ENCODE measurements around the gene MACROD2. TPM values are rescaled to one million over a fixed set of nuclear protein-coding genes. Genes with fewer than 3 reads are reported as not detected.

MACROD2 gene
- total and polyA plus RNA-seq, 2 experiments from 2014 or later, result 2.8 to 4.3 TPM

DNA sequence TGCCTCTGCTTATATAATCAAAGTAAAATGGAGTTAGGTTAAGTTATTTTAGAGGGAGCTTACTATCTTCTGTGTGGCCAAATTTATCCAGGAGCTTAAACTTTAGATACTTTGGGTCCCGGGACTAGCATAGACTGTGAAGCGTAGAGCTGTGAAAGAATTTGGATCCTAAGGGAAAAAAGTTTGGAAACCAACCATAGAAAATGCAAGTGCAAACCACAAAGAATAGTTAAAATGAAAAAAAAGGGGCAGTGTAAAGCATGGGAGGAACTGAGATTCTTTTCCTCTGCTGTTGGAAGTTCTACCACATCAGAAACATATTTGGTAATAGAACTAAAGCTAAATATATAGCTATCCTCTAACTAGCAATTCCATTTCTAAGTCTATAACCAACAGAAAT is 574.3 kb downstream of the MACROD2 start:
- no peaks in the 10 kb centered on the region for H3K9me2 ChIP-seq (ENCODE audit: insufficient read depth)
- H3K27ac ChIP-seq (ENCODE audit: low read depth), result no peak overlapping the region
- DNase-seq (ENCODE audit: low spot score), result no peak
- TF ChIP-seq ZNF114 (CRISPR knock-in tag; IDR thresholded peaks at IDR 0.05), result no peak
- TF ChIP-seq STAT1 (IDR thresholded peaks at IDR 0.05; ENCODE audit: unreplicated experiment), result no peak
- H2AFZ ChIP-seq, result no peak overlapping the region
- Mint-ChIP-seq H3K27ac (no peak overlapping the region; the same call in 1 of the 2 replicates), H3K4me1 (peaks cover 10% of the 10 kb centered on the region), H3K9me3 (peaks cover 11% of the 10 kb centered on the region; the same call in 2 of the 3 replicates), H3K4me3 (no peak overlapping the region), H3K27me3 (ENCODE audit: insufficient read depth, low read depth, poor library complexity) (no peaks in the 10 kb centered on the region), H3K36me3 (ENCODE audit: low read depth) (peaks cover 10% of the 10 kb centered on the region; the same call in 2 of the 3 replicates)
- H3K4me1 ChIP-seq (ENCODE audit: insufficient read depth), result peaks cover 8% of the 10 kb centered on the region; the same call in 1 of the 2 replicates
- H3K79me2 ChIP-seq (replicated peaks; ENCODE audit: insufficient read depth), result no peaks in the 10 kb centered on the region
- no peak overlapping the region for H3K4me2 ChIP-seq
- no peaks in the 10 kb centered on the region for H3K36me3 ChIP-seq (ENCODE audit: insufficient read depth)
- no peaks in the 10 kb centered on the region for H3F3A ChIP-seq (replicated peaks; ENCODE audit: low read depth)
- no peak overlapping the region for H3K4me3 ChIP-seq
- no peak for ATAC-seq
- no peaks in the 10 kb centered on the region for H3K27me3 ChIP-seq (ENCODE audit: insufficient read depth)
- H4K20me1 ChIP-seq (replicated peaks; ENCODE audit: insufficient read depth), result no peaks in the 10 kb centered on the region

DNA sequence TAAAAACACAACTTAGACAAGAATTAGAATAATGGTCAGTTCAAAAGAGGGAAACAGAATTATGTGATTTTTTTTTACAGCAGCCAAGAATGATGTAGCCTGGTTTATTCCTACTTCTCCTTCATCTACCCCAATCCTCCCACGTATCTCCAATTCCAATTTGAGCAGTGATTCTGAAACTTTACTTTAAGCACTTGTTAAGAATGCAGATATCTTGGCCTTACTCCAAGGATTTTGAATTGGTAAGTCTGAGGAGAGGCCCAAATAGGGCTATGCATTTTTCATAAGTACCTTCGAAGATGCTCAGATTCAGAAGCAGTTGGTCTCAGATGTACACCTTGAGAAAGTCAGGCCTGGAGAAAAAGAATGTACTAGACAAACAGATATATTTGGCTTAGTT is 575.5 kb downstream of the MACROD2 start:
- no peak for DNase-seq (ENCODE audit: low spot score)
- Mint-ChIP-seq H3K36me3 (ENCODE audit: low read depth) (peaks cover 4% of the 10 kb centered on the region; the same call in 2 of the 3 replicates), H3K4me1 (peaks cover 10% of the 10 kb centered on the region), H3K9me3 (peaks cover 4% of the 10 kb centered on the region; the same call in 1 of the 3 replicates), H3K4me3 (no peak overlapping the region), H3K27me3 (ENCODE audit: insufficient read depth, low read depth, poor library complexity) (no peaks in the 10 kb centered on the region), H3K27ac (no peak overlapping the region)
- Histone ChIP-seq H3K9me2 (ENCODE audit: insufficient read depth) (no peaks in the 10 kb centered on the region), H4K20me1 (replicated peaks; ENCODE audit: insufficient read depth) (no peaks in the 10 kb centered on the region), H3K4me3 (no peak overlapping the region), H3K27ac (ENCODE audit: low read depth) (no peak overlapping the region), H3F3A (replicated peaks; ENCODE audit: low read depth) (no peaks in the 10 kb centered on the region), H3K4me1 (ENCODE audit: insufficient read depth) (peaks cover 8% of the 10 kb centered on the region; the same call in 1 of the 2 replicates), H3K79me2 (replicated peaks; ENCODE audit: insufficient read depth) (no peaks in the 10 kb centered on the region), H3K4me2 (no peak overlapping the region), H3K27me3 (ENCODE audit: insufficient read depth) (no peaks in the 10 kb centered on the region), H3K36me3 (ENCODE audit: insufficient read depth) (no peaks in the 10 kb centered on the region), H2AFZ (no peak overlapping the region)
- TF ChIP-seq EZH2 (IDR thresholded peaks at IDR 0.05; ENCODE audit: low read depth, unreplicated experiment), result no peak
- ATAC-seq, result no peak

DNA sequence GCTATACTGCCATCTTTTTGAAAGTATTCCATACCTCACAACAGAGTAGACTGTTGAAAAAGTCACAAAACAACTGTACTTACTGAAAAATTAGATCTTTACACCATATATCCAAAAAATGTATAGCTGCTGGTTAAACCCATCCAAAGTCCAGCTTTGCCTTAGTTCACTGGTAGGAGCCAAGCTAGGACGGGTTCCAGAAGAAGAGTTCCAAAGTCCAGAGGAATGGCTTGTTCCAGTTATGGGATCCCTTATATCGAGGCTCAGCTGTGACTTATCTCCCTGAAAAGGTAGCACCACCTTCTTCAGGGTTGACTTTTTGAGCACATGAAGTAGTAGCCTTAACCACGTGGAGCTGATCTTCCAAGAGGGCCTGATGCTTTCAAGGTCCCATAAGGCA is 578.4 kb downstream of the MACROD2 start:
- Histone ChIP-seq H4K20me1 (replicated peaks; ENCODE audit: insufficient read depth) (no peaks in the 10 kb centered on the region), H3K9me2 (ENCODE audit: insufficient read depth) (no peaks in the 10 kb centered on the region), H3K4me2 (no peak overlapping the region), H3K79me2 (replicated peaks; ENCODE audit: insufficient read depth) (no peaks in the 10 kb centered on the region), H3K27ac (ENCODE audit: low read depth) (no peak overlapping the region), H2AFZ (no peak overlapping the region), H3K36me3 (ENCODE audit: insufficient read depth) (no peaks in the 10 kb centered on the region), H3K27me3 (ENCODE audit: insufficient read depth) (no peaks in the 10 kb centered on the region), H3K4me1 (ENCODE audit: insufficient read depth) (no peaks in the 10 kb centered on the region), H3K4me3 (no peak overlapping the region), H3F3A (replicated peaks; ENCODE audit: low read depth) (no peaks in the 10 kb centered on the region)
- H3K4me1 Mint-ChIP-seq, result peaks cover 4% of the 10 kb centered on the region; the same call in 2 of the 3 replicates
- no peak for ATAC-seq
- TF ChIP-seq CREB1 (CRISPR knock-in tag; IDR thresholded peaks at IDR 0.05; ENCODE audit: low read depth) (no peak), POLR2AphosphoS5 (IDR thresholded peaks at IDR 0.05; ENCODE audit: low read depth) (no peak), ZNF114 (CRISPR knock-in tag; IDR thresholded peaks at IDR 0.05) (no peak), STAT1 (IDR thresholded peaks at IDR 0.05; ENCODE audit: unreplicated experiment) (no peak), EZH2 (IDR thresholded peaks at IDR 0.05; ENCODE audit: low read depth, unreplicated experiment) (no peak), NANOG (IDR thresholded peaks at IDR 0.05; ENCODE audit: borderline replicate concordance) (no peak), JUNB (IDR thresholded peaks at IDR 0.05; ENCODE audit: unreplicated experiment) (no peak), ZNF331 (CRISPR knock-in tag; IDR thresholded peaks at IDR 0.05; ENCODE audit: low read depth) (no peak), ETS1 (IDR thresholded peaks at IDR 0.05) (no peak)
- TF ChIP-seq, protein P1, sequence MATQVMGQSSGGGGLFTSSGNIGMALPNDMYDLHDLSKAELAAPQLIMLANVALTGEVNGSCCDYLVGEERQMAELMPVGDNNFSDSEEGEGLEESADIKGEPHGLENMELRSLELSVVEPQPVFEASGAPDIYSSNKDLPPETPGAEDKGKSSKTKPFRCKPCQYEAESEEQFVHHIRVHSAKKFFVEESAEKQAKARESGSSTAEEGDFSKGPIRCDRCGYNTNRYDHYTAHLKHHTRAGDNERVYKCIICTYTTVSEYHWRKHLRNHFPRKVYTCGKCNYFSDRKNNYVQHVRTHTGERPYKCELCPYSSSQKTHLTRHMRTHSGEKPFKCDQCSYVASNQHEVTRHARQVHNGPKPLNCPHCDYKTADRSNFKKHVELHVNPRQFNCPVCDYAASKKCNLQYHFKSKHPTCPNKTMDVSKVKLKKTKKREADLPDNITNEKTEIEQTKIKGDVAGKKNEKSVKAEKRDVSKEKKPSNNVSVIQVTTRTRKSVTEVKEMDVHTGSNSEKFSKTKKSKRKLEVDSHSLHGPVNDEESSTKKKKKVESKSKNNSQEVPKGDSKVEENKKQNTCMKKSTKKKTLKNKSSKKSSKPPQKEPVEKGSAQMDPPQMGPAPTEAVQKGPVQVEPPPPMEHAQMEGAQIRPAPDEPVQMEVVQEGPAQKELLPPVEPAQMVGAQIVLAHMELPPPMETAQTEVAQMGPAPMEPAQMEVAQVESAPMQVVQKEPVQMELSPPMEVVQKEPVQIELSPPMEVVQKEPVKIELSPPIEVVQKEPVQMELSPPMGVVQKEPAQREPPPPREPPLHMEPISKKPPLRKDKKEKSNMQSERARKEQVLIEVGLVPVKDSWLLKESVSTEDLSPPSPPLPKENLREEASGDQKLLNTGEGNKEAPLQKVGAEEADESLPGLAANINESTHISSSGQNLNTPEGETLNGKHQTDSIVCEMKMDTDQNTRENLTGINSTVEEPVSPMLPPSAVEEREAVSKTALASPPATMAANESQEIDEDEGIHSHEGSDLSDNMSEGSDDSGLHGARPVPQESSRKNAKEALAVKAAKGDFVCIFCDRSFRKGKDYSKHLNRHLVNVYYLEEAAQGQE (IDR thresholded peaks at IDR 0.05; ENCODE audit: unreplicated experiment), result no peak
- no peak overlapping the region for H3K27ac Mint-ChIP-seq
- H3K36me3 Mint-ChIP-seq (ENCODE audit: low read depth), result no peaks in the 10 kb centered on the region
- no peak overlapping the region for H3K4me3 Mint-ChIP-seq
- H3K9me3 Mint-ChIP-seq, result no peaks in the 10 kb centered on the region
- DNase-seq (ENCODE audit: low spot score), result no peak
- H3K27me3 Mint-ChIP-seq (ENCODE audit: insufficient read depth, low read depth, poor library complexity), result no peaks in the 10 kb centered on the region

All from GM23338 (cell line).